Stimulated activated CD4-positive, alpha-beta T cell treated with anti-CD3 and anti-CD28 coated beads, Interleukin-4, amount 100 ng/mL, for 48 hours (primary cell): ENCODE data around the gene ARHGEF1.

Source experiments
- DNase-seq, 2 donors: peaks; one replicate each; pipeline ENCODE4 v3.0.0-alpha.2; 2020; ENCODE audit warnings: low read depth in 2 of 2

Gene ARHGEF1

DNA sequence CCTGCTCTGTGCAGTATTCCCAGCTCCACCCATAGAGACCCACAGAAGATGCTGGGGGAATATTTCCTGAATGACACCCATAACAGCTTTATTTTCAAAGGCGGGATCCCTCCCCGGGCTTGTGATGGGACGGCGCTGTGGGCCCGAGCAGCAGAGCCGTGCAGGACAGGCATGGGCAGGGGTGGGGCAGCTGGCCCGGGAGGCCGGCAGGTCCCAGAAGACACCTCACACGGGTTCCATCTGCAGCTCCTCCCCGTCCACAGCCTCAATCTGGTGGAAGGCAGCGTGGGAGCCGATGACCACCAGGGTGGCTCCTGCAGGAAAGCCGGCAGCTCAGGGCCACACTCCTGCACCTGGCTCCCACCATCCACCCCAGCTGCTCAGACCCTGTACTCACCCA, 73.6 kb downstream of the ARHGEF1 start:
- DNase-seq: no peak
